Amniotic stem cell (primary cell): ENCODE measurements around the gene MUC6.

ENCODE experiments used
- DNase-seq: peaks from one replicate; lab custom pipeline; 2025; lab: John Stamatoyannopoulos, UW

The MUC6 gene

DNA sequence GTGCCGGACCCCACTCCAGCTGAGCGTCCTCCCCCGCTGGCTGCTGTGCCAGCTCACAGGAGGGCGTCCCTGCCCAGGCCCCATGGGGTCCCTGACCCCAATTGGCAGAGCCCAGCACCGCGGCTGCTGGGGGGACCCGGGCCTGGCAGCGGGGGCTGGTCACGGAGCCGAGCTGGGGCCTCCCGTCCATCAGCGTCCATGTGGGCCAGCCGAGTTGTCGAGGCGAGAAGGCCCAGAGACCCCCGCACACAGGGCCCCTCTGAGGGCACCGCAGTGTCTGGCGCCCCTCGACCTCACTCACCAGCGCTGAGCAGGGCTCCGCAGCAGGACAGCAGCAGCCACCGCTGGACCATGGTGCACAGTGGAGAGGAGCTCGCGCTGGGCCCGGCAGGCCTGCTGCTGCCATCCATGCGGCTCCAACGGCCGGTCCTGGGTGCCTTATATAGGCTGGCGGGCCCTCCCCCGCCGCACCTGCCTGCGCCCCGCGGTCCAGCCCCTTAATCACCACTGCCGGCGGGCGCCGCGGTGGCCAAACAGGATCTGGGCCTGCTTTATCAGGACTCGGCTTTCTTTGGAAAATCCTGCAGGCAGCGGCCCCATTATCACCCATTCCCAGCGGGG lies at the start of gene MUC6:
TSS of gene MUC6 (minus strand) at position 416 of the 621 bp plus-strand sequence. CDS start at position 353, 63 bp downstream.
- no peak for DNase-seq

DNA sequence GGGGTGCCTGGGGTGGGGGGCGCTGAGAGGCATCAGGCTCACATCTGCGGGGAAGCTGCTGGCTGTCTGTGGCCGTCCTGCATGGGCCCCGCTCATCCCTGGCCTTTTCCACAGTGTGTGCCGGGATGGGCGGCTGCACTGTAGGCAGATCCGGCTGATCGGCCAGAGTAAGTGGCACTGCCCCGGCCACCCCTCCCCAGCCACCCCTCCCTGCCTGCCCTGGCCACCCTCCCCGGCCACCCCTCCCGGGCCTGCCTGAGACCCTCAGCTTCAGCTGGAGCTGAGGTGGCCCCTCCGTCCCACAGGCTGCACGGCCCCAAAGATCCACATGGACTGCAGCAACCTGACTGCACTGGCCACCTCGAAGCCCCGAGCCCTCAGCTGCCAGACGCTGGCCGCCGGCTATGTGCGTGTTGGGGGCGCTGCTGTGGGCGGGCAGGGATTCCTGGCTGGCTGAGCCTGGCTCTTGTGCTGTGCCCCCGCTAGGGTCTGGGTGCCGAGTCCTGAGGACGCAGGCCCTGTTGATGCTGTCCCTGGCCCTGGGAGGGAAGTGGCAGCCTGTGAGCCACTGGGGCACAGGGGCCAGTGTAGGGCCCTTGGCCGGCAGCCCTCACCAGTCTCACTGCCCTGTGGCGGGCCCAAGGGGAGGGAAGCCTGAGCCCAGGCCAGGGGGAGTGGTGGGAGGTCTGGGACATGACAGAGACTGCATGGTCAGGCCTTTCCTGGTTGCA lies 49.1 kb upstream of the MUC6 start:
- DNase-seq = no peak

DNA sequence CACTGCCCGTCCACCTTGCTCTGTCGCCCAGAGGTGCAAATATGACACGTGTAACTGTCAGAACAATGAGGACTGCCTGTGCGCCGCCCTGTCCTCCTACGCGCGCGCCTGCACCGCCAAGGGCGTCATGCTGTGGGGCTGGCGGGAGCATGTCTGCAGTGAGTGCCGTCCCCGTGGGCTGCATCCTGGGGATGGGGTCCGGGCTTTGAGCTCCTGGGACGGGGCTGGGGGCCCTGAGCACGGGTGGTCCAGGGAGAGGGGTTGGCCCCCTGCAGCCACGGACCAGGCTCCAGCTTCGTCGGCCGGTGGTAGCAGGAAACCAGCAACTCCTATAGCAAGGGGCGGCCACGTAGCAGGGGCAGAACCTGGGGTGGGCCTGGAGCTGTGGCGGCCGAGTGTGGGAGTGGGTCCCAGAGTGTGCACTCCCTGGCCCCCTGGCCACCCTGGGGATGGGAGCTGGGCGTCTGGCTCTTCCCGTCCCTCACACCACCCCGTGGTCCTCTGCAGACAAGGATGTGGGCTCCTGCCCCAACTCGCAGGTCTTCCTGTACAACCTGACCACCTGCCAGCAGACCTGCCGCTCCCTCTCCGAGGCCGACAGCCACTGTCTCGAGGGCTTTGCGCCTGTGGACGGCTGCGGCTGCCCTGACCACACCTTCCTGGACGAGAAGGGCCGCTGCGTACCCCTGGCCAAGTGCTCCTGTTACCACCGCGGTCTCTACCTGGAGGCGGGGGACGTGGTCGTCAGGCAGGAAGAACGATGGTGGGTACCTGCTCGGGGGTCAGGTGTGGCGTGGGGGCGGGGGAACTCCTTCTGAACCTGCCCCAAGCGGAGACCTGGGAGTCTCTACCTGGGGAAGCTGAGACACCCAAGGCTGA lies 48.3 kb upstream of the MUC6 start:
- no peak for DNase-seq

GRCh38 chr11:1083621-1084551 lies 47.4 kb upstream of the MUC6 start:
- DNase-seq = no peak

GRCh38 chr11:1082728-1083620 lies 46.5 kb upstream of the MUC6 start:
- DNase-seq = no peak

GRCh38 chr11:1082346-1082727 lies 45.8 kb upstream of the MUC6 start:
- DNase-seq = no peak

DNA sequence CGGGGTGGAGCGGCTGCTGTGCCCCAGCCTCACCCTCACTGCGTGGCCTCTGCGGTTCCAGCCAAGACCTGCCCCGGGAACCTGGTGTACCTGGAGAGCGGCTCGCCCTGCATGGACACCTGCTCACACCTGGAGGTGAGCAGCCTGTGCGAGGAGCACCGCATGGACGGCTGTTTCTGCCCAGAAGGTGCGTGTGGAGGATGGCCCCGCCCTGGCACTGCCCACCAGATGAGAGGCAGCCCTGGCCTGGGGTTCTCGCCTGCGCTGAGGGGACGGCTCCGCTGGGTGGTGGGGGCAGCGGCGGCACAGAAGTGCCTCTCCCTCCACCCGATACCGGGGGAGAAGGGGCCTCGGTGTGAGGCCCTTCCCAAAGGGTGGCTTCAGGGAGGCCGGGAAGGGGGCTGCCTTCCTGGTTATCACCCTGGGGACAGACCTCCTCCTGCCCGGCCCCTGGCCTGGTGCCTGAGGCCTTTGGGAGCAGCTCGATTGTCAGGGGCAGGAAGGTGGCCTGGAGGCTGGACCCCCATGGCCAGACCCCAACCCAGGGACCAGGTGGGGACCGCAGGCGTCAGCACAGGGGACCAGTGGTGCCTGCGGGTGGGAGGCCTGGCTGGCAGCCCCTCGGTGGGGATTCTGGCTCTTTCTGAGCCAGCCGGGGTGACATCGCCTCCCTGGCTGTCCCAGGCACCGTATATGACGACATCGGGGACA lies 45.2 kb upstream of the MUC6 start:
- no peak for DNase-seq

DNA sequence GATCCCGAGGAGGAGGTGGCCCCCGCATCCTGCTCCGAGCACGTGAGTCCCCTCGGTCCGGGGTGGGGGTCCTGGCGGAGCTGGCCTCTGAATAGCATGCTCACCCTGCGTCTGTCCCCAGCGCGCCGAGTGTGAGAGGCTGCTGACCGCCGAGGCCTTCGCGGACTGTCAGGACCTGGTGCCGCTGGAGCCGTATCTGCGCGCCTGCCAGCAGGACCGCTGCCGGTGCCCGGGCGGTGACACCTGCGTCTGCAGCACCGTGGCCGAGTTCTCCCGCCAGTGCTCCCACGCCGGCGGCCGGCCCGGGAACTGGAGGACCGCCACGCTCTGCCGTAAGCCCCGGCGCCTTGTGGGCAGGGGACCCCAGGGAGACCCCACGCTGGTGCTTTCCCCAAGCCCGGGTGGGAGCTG lies 41.7 kb upstream of the MUC6 start:
- no peak for DNase-seq

GRCh38 chr11:1077417-1078119 lies 41.0 kb upstream of the MUC6 start:
- no peak for DNase-seq

- DNase-seq = no peak
Observed at GRCh38 chr11:1077033-1077416, 40.5 kb upstream of the MUC6 start.

DNA sequence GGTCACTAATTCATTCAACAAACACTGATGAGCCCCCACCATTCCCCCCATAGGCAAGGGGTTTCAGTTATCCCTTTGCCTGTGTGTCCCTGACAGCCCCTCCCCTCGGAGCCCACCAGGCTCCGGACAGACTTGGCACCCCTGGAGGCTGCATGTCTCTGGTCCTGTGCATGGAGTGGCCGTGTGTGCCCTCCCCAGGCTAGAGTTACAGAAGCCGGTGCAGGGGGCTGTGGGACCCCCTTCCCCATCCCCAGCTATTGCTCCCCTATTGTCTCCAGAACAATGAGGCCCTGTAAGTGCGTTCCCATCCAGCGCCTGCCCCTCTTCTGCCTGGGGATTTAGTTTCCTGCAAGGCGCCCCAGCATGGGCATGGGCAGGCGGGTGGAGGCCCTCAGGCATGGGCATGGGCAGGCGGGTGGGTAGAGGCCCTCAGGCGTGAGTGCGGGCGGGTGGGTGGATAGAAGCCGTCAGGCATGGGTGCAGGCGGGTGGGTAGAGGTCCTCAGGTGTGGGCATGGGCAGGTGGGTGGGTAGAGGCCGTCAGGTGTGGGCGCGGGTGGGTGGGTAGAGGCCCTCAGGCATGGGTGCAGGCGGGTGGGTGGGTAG lies 39.6 kb upstream of the MUC6 start:
- no peak for DNase-seq

- no peak for DNase-seq
Observed at GRCh38 chr11:1075341-1075911, 38.9 kb upstream of the MUC6 start.

DNA sequence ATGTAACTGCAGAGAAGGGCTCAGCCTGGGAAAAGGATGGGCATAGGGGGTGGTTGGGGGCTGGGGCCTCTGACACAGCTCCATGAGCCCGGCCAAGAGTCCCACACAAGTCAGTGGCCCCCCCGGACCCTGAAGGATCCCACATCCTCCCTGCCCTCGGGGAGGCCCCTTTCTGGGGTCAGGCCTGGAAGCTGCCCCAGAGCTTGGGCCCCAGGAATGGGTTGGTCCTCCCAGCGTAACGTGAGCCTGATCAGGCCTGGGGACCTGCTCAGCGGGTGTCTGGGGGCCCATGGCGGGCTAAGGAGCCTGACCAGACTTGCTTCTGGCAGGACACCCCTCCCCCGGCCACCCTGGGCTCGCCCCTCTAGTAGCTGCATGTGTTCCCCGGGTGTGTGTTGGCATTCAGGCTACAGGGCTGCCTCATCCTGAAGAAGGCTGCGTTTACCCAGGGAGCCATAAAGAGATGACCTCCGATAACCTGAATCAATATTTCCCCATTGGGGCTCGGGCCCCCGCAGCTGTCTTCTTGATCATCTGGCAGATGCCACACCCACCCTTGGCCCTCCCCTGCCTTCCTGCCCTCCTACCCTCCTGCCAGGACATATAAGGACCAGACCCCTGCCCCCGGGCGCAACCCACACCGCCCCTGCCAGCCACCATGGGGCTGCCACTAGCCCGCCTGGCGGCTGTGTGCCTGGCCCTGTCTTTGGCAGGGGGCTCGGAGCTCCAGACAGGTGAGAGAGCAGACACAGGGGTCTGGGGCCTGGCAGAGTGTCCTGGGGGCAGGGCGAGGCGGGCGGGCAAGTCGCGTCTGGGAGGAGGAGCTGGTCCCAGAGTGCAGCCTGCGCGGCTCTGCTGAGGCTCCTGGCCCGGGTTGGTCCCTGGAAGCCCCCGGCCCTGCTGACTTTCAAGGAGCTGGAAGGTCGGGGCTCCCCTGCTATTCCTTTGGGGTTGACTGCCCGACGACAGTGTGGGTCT lies 38.0 kb upstream of the MUC6 start, which contains the start of gene MUC2:
TSS of gene MUC2 (plus strand) at position 631 of the 978 bp plus-strand sequence.
- DNase-seq = no peak

- DNase-seq = no peak
Observed at GRCh38 chr11:1073851-1074243, 37.3 kb upstream of the MUC6 start.

- no peak for DNase-seq
Observed at GRCh38 chr11:1073261-1073724, 36.8 kb upstream of the MUC6 start.

- DNase-seq = no peak
Observed at GRCh38 chr11:1072821-1073231, 36.3 kb upstream of the MUC6 start.
